Hepatic stellate cell (primary cell): Measurements from ENCODE around the gene CCDC88B.

Experiments used
- DNase-seq: peaks from one replicate; pipeline ENCODE4 v3.0.0; 2011; ENCODE audit warnings: low spot score

Gene CCDC88B

GRCh38 chr11:64347193-64347867, 7.3 kb downstream of the CCDC88B start:
- DNase-seq: no peak

DNA sequence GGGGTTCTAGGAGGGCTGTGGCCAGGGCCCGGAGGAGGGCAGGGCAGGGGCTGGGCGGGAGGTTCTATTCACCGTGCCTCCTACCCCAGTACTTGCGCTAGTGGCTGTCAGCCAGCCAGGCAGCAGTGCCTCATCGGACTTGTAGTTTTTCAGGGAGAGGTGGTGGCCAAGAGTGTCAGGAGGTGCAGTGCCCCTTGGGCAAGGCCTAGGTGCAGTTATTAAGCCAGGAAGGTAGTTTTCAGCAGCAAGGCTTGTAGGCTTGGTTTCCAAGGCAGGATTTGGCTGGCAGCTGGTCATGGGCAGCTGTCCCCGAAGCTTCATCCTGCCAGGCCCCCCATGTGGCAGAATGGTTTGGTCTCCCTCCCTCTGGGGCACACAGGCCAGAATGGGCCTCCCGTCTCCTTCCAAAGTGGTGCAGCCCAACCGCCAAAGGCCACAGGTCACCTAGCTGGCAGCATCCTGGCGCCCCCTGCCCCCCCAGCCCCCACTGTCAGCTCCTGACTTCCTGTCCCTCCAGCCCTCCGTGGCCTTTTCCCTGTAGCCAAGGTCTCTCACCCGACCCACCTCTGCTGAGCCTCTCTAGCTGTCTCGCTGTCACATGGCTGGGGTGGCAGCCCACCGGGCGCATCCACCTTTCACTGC, 8.5 kb downstream of the CCDC88B start:
- no peak for DNase-seq

GRCh38 chr11:64349025-64349387, 9.0 kb downstream of the CCDC88B start:
- no peak for DNase-seq

GRCh38 chr11:64349404-64349803, 9.4 kb downstream of the CCDC88B start:
- no peak for DNase-seq

DNA sequence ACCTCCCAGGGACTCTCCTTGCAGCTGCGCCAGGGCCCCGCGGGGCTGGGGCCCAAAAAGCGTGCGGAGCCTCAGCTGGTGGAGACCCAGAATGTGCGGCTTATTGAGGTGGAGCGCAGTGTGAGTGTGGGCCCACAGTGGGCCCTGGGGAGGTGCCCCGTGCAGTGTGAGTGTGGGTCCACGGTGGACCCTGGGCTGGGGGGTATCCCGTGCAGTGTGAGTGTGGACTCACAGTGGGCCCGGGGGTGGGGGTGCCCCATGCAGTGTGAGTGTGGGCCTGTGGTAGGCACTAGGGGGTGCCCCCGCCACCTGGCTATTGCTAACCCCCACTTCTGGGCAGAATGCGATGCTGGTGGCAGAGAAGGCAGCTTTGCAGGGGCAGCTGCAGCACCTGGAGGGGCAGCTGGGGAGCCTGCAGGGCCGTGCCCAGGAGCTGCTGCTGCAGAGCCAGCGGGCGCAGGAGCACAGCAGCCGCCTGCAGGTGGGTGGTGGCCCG, 11.2 kb downstream of the CCDC88B start:
- DNase-seq: no peak

GRCh38 chr11:64352099-64352994, 12.3 kb downstream of the CCDC88B start:
- no peak for DNase-seq

DNA sequence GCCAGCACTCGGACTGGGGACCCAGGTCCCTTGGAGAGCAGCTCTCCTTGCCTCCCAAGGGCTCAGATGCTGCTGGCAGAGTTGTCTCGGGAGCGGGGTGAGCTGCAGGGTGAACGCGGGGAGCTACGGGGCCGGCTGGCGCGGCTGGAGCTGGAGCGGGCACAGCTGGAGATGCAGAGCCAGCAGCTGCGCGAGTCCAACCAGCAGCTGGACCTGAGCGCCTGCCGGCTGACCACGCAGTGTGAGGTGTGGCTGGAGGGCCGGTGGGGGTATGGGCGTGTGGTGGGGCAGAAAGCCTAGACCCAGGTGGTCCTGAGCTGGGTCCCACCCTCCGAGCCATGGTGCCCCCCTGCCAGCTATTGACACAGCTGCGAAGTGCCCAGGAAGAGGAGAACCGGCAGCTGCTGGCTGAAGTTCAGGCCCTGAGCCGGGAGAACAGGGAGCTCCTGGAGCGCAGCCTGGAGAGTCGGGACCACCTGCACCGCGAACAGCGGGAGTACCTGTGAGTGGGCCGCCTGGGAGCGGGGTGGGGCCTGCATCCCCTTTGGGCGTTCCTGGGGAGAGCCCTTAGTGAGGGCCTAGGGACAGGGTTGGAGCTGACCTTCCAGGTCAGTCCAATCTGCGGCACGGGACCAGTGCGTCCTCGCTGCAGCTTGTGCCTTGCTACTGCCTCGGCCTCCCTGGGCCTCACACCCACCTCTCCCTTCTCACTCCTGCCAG, 13.2 kb downstream of the CCDC88B start:
- DNase-seq: no peak

DNA sequence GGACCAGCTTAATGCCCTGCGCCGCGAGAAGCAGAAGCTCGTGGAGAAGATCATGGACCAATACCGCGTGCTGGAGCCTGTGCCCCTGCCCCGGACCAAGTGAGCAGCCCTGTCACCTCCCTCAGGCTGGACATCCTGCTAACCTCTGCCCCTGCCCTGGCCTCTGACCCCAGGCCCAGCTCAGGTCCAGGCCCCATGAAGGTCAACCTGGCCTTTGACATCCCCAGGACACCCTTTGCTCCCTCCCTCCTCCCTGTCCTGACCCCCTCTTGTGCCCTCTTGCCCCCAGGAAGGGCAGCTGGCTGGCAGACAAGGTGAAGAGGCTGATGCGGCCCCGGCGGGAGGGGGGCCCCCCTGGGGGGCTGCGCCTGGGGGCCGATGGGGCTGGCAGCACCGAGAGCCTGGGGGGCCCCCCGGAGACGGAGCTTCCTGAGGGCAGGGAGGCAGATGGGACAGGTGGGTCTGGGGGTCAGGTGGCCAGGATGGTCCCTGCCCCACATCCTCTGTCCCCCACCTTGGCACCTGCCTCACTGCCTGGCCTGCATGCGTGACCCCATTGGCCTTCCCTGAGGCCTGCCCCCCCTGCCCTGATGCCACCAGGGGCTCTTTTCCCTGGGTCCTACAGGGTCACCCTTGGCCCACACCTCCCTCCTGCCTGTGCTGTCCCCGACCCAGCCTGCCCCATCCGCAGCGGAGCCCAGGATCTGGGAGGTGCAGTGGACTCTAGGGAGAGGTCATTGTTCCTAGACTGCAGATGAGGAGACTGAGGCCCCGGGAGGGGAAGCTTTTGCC, 13.9 kb downstream of the CCDC88B start:
- no peak for DNase-seq

DNA sequence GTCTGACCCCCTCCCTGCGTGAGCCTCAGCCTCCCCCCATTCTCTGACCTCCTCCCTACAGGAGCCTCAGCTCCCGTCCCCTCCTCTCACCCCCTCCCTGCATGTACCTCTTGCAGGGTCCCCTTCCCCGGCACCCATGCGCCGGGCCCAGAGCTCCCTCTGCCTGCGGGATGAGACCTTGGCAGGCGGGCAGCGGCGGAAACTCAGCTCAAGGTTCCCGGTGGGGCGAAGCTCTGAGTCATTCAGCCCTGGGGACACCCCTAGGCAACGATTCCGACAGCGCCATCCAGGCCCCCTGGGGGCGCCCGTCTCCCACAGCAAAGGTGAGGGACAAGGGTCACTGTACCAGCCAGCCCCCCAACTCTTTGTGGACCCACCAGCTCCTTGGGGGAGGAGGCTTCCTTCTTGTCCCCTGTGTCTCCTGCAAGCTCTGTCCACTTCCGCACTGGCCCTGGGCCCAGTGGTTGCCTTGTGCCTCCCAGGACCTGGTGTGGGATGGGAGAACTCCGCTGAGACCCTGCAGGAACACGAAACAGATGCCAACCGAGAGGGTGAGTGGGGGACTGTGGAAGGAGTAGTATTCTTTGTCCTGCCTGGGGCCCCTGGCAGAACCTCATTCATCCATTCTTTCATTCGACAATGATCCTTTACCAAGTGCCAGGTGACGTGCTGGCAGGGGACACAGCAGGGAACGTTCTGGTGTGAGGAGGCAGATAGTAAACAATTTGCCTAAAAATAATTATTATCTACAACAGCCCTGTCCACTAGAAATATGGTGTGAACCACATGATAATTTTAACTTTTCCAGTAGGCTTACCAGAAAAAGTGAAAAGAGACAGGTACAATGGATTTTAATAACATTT, 15.3 kb downstream of the CCDC88B start:
- peak; percentile 97 for DNase-seq

- peak; percentile 48 for DNase-seq
Observed at GRCh38 chr11:64356498-64357411, 16.8 kb downstream of the CCDC88B start.

DNA sequence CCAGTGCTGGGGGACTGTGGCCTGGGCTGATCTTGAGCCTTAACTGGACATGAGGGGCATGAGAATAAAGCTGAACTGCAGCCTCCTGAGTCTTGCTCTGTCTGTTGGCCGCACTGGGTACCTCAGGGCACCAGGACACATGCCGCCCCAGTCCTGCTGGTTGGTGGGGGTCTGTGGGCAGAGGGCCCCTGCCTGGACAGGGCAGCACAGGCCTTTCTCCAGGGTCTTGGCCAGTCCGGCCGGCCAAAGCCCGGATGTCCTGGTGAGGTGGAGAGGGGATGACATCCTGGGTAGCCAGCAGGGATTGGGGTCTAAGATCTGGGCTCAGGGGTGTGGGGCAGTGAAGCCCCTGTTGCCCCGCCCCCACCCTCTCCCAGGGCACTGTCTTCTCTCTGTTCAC, 17.4 kb downstream of the CCDC88B start:
- DNase-seq: no peak

DNA sequence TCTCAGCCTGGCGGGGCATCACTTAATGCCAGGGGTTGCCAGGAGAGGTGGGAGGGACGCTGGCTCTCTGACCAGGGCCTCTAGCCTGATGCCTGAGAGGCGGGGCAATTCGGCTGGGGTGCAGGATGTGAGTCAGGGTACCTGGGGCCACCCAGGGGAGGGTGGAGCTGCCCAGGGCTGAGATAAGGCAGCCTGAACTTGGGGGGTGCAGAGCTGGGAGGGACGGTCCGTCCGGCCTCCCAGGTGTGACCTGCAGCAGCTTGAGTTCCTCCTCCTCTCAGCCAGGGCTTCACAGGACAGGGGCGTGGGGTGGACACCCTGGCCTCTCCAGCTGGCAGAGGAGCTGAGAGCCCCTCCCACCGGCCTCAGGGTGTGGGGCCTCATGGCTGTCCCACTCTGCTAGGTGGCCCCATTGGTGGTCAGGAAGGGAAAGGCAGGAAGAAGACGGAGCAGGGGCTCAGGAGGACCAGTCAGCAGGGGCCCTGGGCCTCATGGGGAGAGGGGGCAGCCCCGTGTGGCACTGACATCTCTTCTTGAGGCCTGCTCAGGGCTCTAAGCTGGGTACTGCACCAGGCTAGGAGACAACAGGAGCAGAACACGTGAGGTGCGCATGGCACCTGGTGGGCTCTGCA, 18.0 kb downstream of the CCDC88B start:
- peak; percentile 43 for DNase-seq

DNA sequence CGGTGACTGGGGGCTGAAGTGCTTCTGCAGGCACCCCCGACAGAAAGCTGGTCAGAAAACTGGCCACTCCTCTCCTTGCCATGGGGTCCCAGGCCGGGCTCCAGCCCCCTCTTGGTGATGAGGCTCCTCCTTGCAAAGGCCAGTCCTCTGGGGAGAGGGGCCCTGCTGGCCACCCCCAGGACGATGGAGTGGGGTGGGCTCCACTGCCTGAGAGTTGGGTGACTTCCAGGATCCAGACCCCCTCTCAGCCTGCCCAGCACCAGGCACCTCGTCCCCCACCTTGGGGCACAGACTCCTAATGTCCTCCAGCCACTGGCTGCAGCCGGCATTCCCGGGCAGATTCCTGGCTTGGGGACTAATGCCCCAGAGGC, 18.5 kb downstream of the CCDC88B start:
- DNase-seq: no peak

GRCh38 chr11:64358907-64359711, 19.1 kb downstream of the CCDC88B start, which contains the start of gene RPS6KA4:
RPS6KA4 (plus strand) TSS chr11:64359162; CDS start chr11:64359236, 74 bp downstream.
- peak; percentile 95 for DNase-seq

GRCh38 chr11:64359712-64360445, 19.9 kb downstream of the CCDC88B start:
- no peak for DNase-seq

- no peak for DNase-seq
Observed at GRCh38 chr11:64360448-64360921, 20.5 kb downstream of the CCDC88B start.

DNA sequence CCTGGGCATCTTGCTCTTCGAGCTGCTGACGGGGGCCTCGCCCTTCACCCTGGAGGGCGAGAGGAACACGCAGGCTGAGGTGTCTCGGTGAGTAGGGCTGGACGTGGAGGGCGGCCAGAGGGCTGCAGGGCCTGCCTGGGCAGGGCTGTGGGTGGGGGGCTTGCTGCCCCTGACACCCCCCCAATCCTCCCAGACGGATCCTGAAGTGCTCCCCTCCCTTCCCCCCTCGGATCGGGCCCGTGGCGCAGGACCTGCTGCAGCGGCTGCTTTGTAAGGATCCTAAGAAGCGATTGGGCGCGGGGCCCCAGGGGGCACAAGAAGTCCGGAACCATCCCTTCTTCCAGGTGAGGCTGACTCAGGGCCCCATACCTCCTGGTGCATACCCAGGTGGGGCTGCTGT, 21.7 kb downstream of the CCDC88B start:
- no peak for DNase-seq
